ENCODE data around the gene P2RX3.

P2RX3 gene

DNA sequence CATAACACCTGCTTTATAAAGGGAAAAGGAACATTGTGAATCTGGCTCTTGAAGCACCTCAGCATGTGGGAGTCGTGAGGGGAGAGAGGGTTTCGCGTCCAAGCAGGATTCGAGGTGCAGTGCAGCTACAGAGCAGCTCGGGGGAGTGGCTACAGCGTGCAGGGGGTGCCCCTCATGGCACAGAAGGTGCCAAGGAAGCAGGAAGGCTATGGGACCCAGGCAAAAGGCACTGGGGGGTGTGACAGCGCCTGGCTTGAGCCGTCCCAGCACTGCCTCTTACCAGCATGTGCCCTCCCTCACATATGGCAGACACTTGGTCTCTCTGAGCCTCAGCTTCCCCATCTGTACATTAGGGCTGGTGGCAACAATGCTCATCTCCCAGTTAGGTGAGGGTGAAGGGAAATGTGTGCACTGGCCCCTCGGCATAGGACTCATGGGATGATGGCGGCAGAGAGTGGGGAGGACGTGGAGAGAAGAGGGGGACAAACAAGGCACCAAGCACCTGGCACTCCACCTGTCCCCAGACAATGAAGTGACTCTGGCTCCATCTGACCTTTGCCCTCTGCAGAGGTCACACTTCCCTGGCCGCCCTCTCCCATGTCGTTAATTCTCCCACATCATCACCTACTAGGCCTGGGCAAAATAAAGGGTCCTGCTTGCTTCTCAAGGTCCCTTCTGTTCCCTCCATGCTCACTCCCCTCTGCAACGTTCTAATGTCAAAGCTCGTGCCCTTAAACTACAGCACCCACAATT is 23.8 kb upstream of the P2RX3 start:
- DNase-seq (ENCODE audit: low spot score), result no peak
- TF ChIP-seq, protein P1, sequence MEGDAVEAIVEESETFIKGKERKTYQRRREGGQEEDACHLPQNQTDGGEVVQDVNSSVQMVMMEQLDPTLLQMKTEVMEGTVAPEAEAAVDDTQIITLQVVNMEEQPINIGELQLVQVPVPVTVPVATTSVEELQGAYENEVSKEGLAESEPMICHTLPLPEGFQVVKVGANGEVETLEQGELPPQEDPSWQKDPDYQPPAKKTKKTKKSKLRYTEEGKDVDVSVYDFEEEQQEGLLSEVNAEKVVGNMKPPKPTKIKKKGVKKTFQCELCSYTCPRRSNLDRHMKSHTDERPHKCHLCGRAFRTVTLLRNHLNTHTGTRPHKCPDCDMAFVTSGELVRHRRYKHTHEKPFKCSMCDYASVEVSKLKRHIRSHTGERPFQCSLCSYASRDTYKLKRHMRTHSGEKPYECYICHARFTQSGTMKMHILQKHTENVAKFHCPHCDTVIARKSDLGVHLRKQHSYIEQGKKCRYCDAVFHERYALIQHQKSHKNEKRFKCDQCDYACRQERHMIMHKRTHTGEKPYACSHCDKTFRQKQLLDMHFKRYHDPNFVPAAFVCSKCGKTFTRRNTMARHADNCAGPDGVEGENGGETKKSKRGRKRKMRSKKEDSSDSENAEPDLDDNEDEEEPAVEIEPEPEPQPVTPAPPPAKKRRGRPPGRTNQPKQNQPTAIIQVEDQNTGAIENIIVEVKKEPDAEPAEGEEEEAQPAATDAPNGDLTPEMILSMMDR (IDR thresholded peaks at IDR 0.05; ENCODE audit: extremely low read depth, insufficient read depth, missing control alignments), result no peak
- in situ Hi-C loops (cut with MboI; ENCODE audit: low pct_unique_long_range_greater_than_20kb, low sequenced_read_pairs, unreplicated experiment), result no loop called here

DNA sequence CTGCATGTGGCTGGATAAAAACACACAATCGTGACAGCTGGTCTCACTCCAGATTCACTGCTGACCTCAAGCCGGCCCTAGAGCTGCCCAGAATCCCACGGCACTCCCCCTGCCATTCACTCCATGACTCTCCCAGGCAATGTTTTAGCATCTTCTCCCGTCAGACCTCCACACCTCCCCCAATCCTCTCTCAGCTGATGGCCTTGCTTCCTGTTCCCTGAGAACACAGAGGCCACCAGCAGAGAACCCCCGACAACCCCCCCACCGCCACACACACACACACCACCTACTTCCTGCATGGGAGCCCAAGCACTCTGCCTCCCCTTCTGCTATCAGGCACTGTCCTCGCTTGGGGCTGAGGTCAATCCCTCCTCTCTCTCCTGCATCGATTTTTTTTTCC is 22.7 kb upstream of the P2RX3 start:
- TF ChIP-seq, protein P1 (IDR thresholded peaks at IDR 0.05; ENCODE audit: extremely low read depth, insufficient read depth, missing control alignments), result no peak
- in situ Hi-C loops (cut with MboI; ENCODE audit: low pct_unique_long_range_greater_than_20kb, low sequenced_read_pairs, unreplicated experiment), result no loop called here
- no peak for DNase-seq (ENCODE audit: low spot score)

DNA sequence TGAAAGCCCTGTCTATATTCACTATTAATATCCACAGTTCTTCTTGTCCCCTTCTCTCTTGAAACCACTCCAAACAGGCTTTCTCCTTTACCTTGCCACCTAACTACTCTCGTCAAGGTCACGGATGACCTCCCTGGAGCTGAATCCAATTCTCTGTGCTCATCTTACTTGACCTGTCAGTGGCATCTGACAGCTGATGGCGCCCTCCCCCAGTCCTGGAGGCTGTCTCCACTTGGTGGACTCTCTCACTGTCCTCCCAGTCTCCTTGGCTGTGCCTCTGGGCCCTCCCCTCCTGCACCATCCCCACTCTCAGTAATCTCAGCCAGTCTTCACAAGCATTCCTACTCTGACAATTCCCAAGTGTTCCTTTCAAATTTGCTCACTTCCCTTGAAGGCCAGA is 22.1 kb upstream of the P2RX3 start:
- no peak for DNase-seq (ENCODE audit: low spot score)
- TF ChIP-seq, protein P1 (IDR thresholded peaks at IDR 0.05; ENCODE audit: extremely low read depth, insufficient read depth, missing control alignments), result no peak
- in situ Hi-C loops (cut with MboI; ENCODE audit: low pct_unique_long_range_greater_than_20kb, low sequenced_read_pairs, unreplicated experiment), result no loop called here

GRCh38 chr11:57318178-57318577 is 20.0 kb upstream of the P2RX3 start:
- in situ Hi-C loops (cut with MboI; ENCODE audit: low pct_unique_long_range_greater_than_20kb, low sequenced_read_pairs, unreplicated experiment), result no loop called here
- TF ChIP-seq, protein P1 (IDR thresholded peaks at IDR 0.05; ENCODE audit: extremely low read depth, insufficient read depth, missing control alignments), result no peak
- no peak for DNase-seq (ENCODE audit: low spot score)

GRCh38 chr11:57320067-57320718 is 18.0 kb upstream of the P2RX3 start:
- TF ChIP-seq, protein P1 (IDR thresholded peaks at IDR 0.05; ENCODE audit: extremely low read depth, insufficient read depth, missing control alignments), result no peak
- no peak for DNase-seq (ENCODE audit: low spot score)
- in situ Hi-C loops (cut with MboI; ENCODE audit: low pct_unique_long_range_greater_than_20kb, low sequenced_read_pairs, unreplicated experiment), result no loop called here

DNA sequence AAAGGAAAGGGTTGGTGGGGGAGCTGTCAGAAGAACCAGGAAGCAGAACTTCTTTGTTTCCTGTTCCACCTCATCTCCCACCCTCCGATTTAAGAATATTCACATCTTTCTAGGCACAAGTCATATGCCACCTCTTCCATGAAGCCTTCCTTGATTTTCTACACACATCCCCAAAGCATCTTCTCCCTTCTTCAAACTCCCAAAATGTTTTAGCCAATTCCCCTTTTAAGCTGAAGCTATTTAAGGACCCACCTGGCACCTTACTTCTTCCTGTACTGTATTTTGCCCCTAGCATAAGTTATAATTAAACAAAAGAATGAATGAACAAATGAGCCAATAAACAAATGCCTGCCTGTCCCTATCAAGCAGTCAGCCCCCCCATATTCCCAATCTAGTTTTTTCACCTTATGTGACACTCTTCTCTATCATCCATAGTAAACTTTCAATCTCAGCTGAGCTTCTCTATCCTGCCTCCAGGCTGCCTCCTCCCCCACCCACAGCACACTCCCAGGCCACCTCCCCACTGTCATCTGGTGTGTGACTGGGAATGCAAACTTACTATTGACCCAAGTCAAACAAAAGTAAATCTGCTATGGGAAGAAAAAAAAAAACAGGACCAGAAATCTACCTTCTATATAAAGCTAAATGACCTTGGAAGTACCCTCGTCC is 17.3 kb upstream of the P2RX3 start:
- TF ChIP-seq, protein P1 (IDR thresholded peaks at IDR 0.05; ENCODE audit: extremely low read depth, insufficient read depth, missing control alignments), result no peak
- DNase-seq (ENCODE audit: low spot score), result no peak
- in situ Hi-C loops (cut with MboI; ENCODE audit: low pct_unique_long_range_greater_than_20kb, low sequenced_read_pairs, unreplicated experiment), result no loop called here

All from GM13977 (cell line).